Neural cell (in vitro differentiated cells): ENCODE results near the gene MAP1LC3A. TPM values are rescaled to one million over a fixed set of nuclear protein-coding genes. Genes with fewer than 3 reads are reported as not detected.

Experiments
- H2AFZ ChIP-seq: fragments of 200-600, 300-800 bp; sonication (generic), shearing (Covaris generic); 2 replicates; pipeline ENCODE4 v1.6.0; 2014; ENCODE audit warnings: low read depth, mild to moderate bottlenecking, antibody characterized with exemption, low read length, moderate library complexity
- H3F3A ChIP-seq: fragments of 200-600 bp; shearing (Covaris generic); 2 replicates; pipeline ENCODE4 v1.6.1; 2016; ENCODE audit warnings: mild to moderate bottlenecking, moderate library complexity, mixed read lengths, antibody characterized with exemption, low read length; ENCODE audit not compliant: insufficient read depth, poor library complexity, severe bottlenecking
- H3K27ac ChIP-seq: fragments of 200-600, 300-800 bp; sonication (generic), shearing (Covaris generic); 2 replicates; pipeline ENCODE4 v1.5.1; 2014; ENCODE audit warnings: mild to moderate bottlenecking, low read length, moderate library complexity
- H3K27me3 ChIP-seq: fragments of 300-800, 200-600 bp; sonication (generic), shearing (Covaris generic); 2 replicates; pipeline ENCODE4 v1.6.0; 2014; ENCODE audit warnings: mild to moderate bottlenecking, low read depth, low read length, moderate library complexity; ENCODE audit not compliant: insufficient read depth
- H3K36me3 ChIP-seq: fragments of 300-800, 200-600 bp; sonication (generic), shearing (Covaris generic); 2 replicates; pipeline ENCODE4 v1.5.1; 2014; ENCODE audit warnings: mild to moderate bottlenecking, antibody characterized with exemption, low read length, moderate library complexity; ENCODE audit not compliant: insufficient read depth
- H3K4me2 ChIP-seq: fragments of 300-800, 200-600 bp; sonication (generic), shearing (Covaris generic); 2 replicates; pipeline ENCODE4 v1.6.0; 2014; ENCODE audit warnings: mild to moderate bottlenecking, low read length
- H3K4me3 ChIP-seq: fragments of 300-800, 200-600 bp; sonication (generic), shearing (Covaris generic); 2 replicates; pipeline ENCODE4 v1.5.1; 2014; ENCODE audit warnings: mild to moderate bottlenecking, low read length, moderate library complexity
- H3K79me2 ChIP-seq: fragments of 200-600 bp; shearing (Covaris generic); replicated peaks from 2 replicates; pipeline ENCODE4 v1.6.0; 2014; ENCODE audit warnings: mild to moderate bottlenecking, low read length, moderate library complexity; ENCODE audit not compliant: insufficient read depth
- H3K9ac ChIP-seq: fragments of 300-800, 200-600 bp; sonication (generic), shearing (Covaris generic); 2 replicates; pipeline ENCODE4 v1.6.1; 2016; ENCODE audit warnings: mild to moderate bottlenecking, low read length, mixed read lengths
- H3K9me2 ChIP-seq: fragments of 200-600 bp; shearing (Covaris generic); 2 replicates; pipeline ENCODE4 v1.6.1; 2016; ENCODE audit warnings: mild to moderate bottlenecking, low read length, mixed read lengths; ENCODE audit not compliant: insufficient read depth
- H3K9me3 ChIP-seq: fragments of 200-600, 300-800 bp; sonication (generic), shearing (Covaris generic); 2 replicates; pipeline ENCODE4 v1.6.1; 2016; ENCODE audit warnings: mild to moderate bottlenecking, mixed run types, low read length, moderate library complexity, mixed read lengths
- H4K20me1 ChIP-seq: fragments of 200-600 bp; shearing (Covaris generic); 2 replicates; pipeline ENCODE4 v1.6.1; 2016; ENCODE audit warnings: mild to moderate bottlenecking, mixed run types; ENCODE audit not compliant: insufficient read depth
- CTCF ChIP-seq: fragments of 450-650 bp; IDR thresholded peaks from 2 replicates; pipeline ENCODE4 v1.5.1; 2014; ENCODE audit warnings: antibody characterized with exemption, mild to moderate bottlenecking, moderate library complexity; ENCODE audit not compliant: poor library complexity, severe bottlenecking
- EP300 ChIP-seq: fragments of 450-650 bp; conservative IDR thresholded peaks from 2 replicates; pipeline ENCODE4 v1.6.1; 2014; ENCODE audit warnings: antibody characterized with exemption, mild to moderate bottlenecking, moderate library complexity; ENCODE audit not compliant: poor library complexity, severe bottlenecking
- EZH2 ChIP-seq: fragments of 200-600, 300-800 bp; shearing (Covaris generic), sonication (generic); IDR thresholded peaks from 2 replicates; pipeline ENCODE4 v1.6.1; 2014; ENCODE audit warnings: antibody characterized with exemption, low read length, borderline replicate concordance, mild to moderate bottlenecking; ENCODE audit not compliant: insufficient read depth, poor library complexity, severe bottlenecking
- MXI1 ChIP-seq: fragments of 450-650 bp; conservative IDR thresholded peaks from 2 replicates; pipeline ENCODE4 v1.6.1; 2014; ENCODE audit warnings: antibody characterized with exemption, mild to moderate bottlenecking; ENCODE audit not compliant: poor library complexity, severe bottlenecking
- POLR2AphosphoS5 ChIP-seq: IDR thresholded peaks from 2 replicates; pipeline ENCODE4 v1.6.1; 2012
- RAD21 ChIP-seq: fragments of 450-650 bp; conservative IDR thresholded peaks from 2 replicates; pipeline ENCODE4 v1.6.1; 2014; ENCODE audit warnings: antibody characterized with exemption, mild to moderate bottlenecking, moderate library complexity
- REST ChIP-seq: IDR thresholded peaks from 2 replicates; pipeline ENCODE4 v1.6.1; 2012; ENCODE audit warnings: borderline replicate concordance
- SMC3 ChIP-seq: fragments of 450-650 bp; conservative IDR thresholded peaks from 2 replicates; pipeline ENCODE4 v1.6.1; 2014; ENCODE audit warnings: antibody characterized with exemption, mild to moderate bottlenecking, moderate library complexity; ENCODE audit not compliant: poor library complexity
- TAF1 ChIP-seq: IDR thresholded peaks from 2 replicates; pipeline ENCODE4 v1.6.1; 2012; ENCODE audit warnings: low read depth
- polyA plus RNA-seq: library from polyadenylated mRNA; depleted of rRNA; stranded (reverse); fragments of >200 nt; gene quantifications from 2 replicates; pipeline ENCODE4 v1.2.3, GENCODE V29; 2014

The MAP1LC3A gene
- polyA plus RNA-seq, 1 donor from 2014 or later = 56.2 TPM

GRCh38 chr20:34541264-34541901 is 17.1 kb upstream of the MAP1LC3A start:
- Histone ChIP-seq H3K36me3 (no peaks in the 10 kb centered on the region), H3K4me3 (no peak overlapping the region), H3K79me2 (no peaks in the 10 kb centered on the region), H3K27ac (no peak overlapping the region), H4K20me1 (no peaks in the 10 kb centered on the region), H3K27me3 (no peaks in the 10 kb centered on the region), H3K9me2 (no peaks in the 10 kb centered on the region), H3K9me3 (no peaks in the 10 kb centered on the region), H3F3A (no peaks in the 10 kb centered on the region), H3K4me2 (no peak overlapping the region), H2AFZ (no peak overlapping the region), H3K9ac (no peak overlapping the region)
- TF ChIP-seq EZH2 (no peak), REST (no peak), EP300 (no peak), RAD21 (no peak), TAF1 (no peak), MXI1 (no peak), POLR2AphosphoS5 (no peak), CTCF (no peak), SMC3 (no peak)

GRCh38 chr20:34541917-34542316 is 16.6 kb upstream of the MAP1LC3A start:
- Histone ChIP-seq H3K36me3 (no peaks in the 10 kb centered on the region), H3K4me2 (no peak overlapping the region), H2AFZ (no peak overlapping the region), H4K20me1 (no peaks in the 10 kb centered on the region), H3K27me3 (no peaks in the 10 kb centered on the region), H3K9me3 (no peaks in the 10 kb centered on the region), H3F3A (no peaks in the 10 kb centered on the region), H3K4me3 (no peak overlapping the region), H3K9ac (no peak overlapping the region), H3K9me2 (no peaks in the 10 kb centered on the region), H3K27ac (no peak overlapping the region), H3K79me2 (no peaks in the 10 kb centered on the region)
- no peak for TF ChIP-seq MXI1
- TF ChIP-seq EP300 = no peak
- no peak for TF ChIP-seq CTCF
- TF ChIP-seq REST = no peak
- TF ChIP-seq RAD21 = no peak
- TF ChIP-seq EZH2 = no peak
- TF ChIP-seq SMC3 = no peak
- no peak for TF ChIP-seq POLR2AphosphoS5
- TF ChIP-seq TAF1 = no peak
